Fibroblast of skin of right biceps (primary cell): ENCODE results near the gene CHRM2.
"Not testable (repeated sequence)": the region's sequence is repeated elsewhere in the genome, so short reads cannot be mapped to it uniquely, and the experiment has no call there.

ENCODE experiments used
- DNase-seq: peaks from one replicate; pipeline ENCODE4 v3.0.0-alpha.2; 2013

Gene CHRM2

GRCh38 chr7:136868496-136869000, at the start of gene CHRM2:
CHRM2 (plus strand) TSS chr7:136868652; CDS start chr7:137014866, 146,214 bp downstream.
- peak; percentile 26 for DNase-seq

DNA sequence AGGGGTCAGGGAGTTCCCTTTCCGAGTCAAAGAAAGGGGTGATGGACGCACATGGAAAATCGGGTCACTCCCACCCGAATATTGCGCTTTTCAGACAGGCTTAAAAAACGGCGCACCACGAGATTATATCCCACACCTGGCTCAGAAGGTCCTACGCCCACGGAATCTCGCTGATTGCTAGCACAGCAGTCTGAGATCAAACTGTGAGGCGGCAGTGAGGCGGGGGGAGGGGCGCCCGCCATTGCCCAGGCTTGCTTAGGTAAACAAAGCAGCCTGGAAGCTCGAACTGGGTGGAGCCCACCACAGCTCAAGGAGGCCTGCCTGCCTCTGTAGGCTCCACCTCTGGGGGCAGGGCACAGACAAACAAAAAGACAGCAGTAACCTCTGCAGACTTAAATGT, 37.1 kb upstream of the CHRM2 start:
- not testable (repeated sequence) for DNase-seq

DNA sequence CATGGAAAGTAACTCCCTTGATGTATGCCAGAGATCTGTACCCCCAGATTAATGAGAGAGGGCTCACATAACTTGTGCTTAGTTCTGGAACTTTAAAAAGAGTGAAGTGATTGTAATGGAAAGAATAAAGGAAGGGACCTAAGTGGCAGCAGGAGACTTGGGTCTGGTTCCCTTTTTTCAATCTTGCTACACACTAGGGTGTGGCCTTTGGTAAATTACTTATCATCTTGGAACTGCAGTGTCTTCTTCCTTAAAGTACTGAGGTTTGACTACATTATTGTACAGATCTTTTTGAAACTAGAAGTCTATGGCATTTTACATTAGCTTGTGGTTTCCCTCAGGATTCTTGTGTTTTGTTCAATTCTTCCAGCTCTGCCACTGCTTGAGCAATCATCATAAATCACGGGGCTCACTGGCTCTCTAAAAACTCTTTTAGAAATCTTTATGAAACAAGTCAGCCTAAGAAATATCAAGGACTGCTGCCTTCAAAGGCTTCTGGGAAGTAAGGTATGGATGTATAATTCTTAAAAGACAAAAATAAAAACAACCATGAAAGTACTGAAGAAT, 22.5 kb upstream of the CHRM2 start:
- DNase-seq, result no peak

GRCh38 chr7:136847858-136848257, 20.6 kb upstream of the CHRM2 start:
- no peak for DNase-seq

- DNase-seq, result no peak
Observed at GRCh38 chr7:136853654-136854053, 14.8 kb upstream of the CHRM2 start.

- DNase-seq, result peak; percentile 15
Observed at GRCh38 chr7:136857573-136857972, 10.9 kb upstream of the CHRM2 start.

DNA sequence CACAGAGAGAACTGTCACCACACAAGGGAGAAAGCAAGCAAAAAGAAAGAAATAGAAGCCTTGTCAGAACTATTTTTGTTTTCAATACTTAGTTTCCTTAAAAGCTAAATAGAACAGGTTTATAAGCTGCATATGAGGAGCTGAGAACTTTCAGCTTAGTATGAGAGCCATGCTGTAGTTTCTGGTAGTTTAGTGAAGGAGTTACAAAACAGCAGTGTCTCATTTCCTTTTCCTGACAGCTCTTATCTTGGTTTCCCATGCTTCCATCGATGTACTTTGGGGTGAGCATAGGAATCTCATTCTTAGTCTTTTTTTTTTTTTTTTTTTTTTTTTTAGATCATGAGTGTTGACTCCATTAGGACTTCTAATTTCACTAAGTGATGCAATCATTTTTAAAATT, 8.6 kb upstream of the CHRM2 start:
- no peak for DNase-seq

DNA sequence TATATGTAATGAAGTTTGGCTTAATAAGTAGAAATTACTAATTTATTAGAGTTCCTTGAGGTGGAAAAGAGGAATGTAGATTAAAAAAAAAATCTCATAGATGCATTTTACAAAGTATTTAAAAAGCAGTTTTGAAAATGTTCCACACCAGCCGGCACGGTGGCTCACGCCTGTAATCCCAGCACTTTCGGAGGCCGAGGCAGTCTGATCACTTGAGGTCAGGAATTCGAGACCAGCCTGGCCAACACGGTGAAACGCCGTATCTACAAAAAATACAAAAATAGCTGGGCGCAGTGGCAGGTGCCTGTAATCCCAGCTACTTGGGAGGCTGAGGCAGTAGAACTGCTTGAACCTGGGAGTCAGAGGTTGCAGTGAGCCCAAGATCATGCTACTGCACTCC, 3.2 kb upstream of the CHRM2 start:
- DNase-seq, result no peak

DNA sequence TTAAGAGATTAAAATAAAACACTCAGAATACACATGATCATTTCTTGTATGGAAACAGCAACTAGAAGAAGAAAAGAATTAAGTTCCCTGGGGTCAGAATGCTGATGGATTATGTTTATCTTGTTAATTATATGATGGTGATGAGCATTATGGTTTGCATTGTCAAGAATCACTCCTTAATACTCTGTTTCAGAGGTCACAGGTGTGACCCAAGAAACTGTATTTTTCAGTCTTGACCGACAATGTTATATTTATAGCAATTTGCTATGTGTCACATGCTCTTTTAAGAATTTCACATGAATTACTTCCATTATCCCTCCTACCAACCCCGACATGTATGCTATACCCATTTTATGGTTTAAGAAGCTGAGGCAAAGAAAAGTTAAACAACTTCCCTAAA, 2.7 kb upstream of the CHRM2 start:
- DNase-seq, result no peak

DNA sequence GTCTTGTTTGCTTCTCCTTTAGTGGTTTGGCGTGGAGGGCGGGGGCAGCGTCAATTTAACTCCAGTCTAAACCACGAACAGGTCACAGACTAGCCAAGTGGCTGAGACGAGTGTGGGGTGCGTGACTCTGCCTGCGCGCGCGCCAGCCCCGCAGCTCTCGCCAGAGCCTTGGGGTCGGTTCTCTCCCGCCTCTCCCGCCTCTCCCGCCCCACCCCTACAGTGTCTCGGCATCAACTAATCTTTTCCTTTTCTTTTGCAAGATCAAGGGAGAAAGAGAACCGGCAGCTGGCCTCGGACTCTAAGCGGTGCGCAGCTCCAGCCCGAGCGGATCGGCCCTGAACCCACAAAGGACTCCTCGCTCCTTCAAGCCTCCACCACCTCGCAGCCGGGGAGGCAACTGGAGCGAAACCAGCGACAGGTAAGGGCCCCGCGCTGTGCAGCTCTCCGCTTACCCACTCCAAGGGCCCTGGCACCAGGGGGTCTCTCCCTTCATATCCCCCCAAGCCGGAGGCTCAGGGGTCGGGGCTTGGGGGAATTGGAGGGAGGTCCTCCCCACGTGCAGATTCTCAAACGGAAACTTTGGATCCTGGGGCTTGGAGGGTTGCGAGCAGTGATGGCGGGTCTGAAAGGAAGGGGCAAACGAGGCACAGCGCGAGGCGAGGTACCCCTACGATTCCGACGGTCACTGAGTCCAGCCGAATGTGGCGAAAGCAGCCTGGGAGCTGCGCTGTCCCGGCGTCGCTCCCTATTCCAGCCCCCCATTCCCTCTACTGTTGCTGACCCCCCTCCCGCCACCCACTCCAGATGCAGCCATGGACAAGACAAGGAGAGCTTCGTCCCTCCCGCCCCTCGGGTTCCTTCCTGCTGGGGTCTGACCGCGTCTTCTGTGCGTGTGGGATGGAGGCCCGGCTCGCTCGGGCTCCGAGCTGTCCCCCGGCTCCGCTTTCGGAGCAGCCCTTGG, 829 bp downstream of the CHRM2 start:
- peak; percentile 1 for DNase-seq

- DNase-seq, result peak; percentile 2
Observed at GRCh38 chr7:136869991-136870865, 1.8 kb downstream of the CHRM2 start.

DNA sequence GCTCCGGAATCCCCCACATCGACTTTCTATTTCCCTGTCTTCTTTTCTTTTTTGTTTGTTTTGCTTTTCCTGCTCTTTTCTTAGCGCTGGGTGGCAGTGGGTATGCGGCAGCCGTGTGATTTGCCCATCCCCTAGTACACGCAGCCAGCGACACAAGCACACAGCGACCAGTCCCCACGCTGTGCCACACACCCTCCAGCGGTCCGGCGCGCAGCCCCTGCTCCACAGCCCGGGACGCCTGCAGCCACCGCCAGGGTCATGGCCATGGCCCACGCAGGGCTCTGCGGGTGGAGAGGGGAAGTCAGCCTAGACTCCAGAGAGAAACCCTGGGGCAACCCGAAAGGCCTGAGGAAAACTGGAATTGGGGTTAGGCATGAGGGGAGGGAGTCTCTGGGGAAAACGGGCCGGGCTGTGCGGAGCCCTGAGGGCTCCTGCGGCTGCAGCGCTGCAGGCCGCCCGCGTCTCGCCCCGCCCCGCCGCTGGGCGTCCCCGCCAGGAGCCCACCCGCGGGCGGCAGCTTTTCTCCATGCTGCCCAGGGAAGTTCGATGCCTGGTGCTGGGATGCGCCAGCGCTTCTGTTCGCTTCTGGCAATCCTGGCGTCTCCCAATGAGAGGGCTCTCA, 2.5 kb downstream of the CHRM2 start:
- DNase-seq, result peak; percentile 3

- DNase-seq, result peak; percentile 26
Observed at GRCh38 chr7:136874393-136875032, 6.1 kb downstream of the CHRM2 start.

DNA sequence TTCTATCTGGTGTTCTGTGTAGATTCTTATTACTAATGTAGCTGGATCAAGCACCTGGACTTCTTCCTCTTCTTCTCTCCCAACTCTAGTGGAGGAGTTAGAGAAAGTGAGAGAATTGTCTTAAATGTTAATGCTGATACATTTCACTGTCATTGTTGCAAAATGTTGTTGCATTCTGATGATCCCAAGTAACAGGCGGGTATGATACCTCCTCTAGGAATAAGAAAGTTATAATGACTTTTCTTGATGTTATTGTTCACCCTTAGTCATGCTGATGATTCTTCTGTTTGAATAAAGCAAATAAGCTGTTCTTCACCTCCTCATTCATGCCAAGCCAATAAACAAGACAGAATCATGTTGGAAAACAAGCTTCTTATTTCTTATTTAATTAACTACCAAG, 9.1 kb downstream of the CHRM2 start:
- DNase-seq, result no peak

- no peak for DNase-seq
Observed at GRCh38 chr7:136877990-136878389, 9.5 kb downstream of the CHRM2 start.

- no peak for DNase-seq
Observed at GRCh38 chr7:136878878-136879277, 10.4 kb downstream of the CHRM2 start.

- DNase-seq, result no peak
Observed at GRCh38 chr7:136883046-136883445, 14.6 kb downstream of the CHRM2 start.

DNA sequence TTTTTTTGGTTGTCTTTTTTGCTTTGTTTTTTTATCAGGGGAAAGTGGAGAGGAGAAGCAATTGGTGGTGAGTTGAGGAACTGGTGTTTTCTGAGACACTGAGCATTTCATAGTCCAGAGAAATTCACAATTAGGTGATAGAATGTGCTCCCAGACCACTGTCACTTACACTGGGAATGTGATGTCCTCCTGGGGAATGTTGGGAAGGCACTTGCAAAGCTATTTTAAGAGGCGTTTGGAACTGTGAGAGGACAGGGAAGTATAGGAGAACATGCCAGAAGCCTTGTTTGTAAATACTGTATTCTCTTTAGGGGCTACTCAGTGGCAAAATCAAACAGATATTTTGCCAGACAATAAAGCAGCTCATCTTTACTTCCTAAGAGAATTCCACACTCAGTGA, 16.0 kb downstream of the CHRM2 start:
- DNase-seq, result no peak

GRCh38 chr7:136887317-136887716, 18.9 kb downstream of the CHRM2 start:
- DNase-seq, result no peak

DNA sequence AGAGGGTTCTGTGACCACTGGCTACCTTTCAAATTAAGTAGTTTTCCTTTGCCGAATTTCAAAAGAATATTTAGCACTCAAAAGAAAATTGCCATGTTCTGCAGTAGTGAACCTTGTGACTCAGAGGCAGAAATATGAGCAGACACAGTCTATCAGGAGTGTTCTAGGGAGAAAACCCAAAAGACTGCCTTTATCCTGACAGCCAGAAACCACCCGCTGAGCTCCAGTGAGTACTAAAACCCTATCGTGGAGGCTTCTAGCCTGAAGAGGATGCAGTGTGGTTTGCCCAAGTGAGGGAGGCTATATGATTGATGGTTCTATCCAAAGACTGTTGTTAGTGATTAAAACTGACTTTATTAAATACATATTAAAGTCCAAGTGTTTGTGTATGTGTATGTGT, 21.9 kb downstream of the CHRM2 start:
- DNase-seq, result no peak

DNA sequence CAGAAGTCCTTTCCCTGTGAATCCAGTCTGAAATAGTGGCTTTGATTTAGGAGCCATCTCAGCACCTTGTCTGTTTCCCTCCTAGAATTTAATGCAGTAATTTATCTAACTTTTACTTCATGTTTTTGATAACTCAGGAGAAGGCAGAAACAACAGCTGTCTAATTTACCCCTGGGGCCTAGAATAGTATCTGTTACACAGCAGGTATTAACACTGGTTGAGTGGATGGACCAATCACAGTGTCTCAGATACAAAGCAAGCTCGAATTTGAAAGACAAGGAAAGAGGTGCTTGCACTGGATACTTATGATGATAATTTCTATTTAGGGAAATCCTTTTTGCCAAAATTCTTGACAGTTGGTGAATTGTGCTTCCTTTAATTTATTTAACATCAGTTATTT, 23.4 kb downstream of the CHRM2 start:
- DNase-seq, result no peak

DNA sequence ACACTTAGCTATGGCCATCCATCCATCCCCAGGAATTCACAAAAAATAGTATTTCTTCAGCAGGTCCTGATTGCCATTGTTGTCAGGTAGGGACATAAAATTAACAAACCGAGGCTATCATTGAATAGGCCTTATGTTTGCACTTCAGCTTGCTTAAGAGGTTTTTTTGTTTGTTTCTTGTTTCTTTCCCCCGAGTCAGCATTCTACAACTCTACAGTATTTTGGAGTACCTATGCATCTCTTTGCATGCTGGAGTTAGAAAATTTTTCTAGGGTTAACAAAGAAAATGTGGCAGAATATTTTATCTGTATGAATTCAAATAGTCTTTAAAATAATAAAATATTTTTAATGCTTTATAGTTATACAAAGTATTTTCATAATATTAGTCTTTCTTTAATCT, 26.3 kb downstream of the CHRM2 start:
- no peak for DNase-seq
